GM23338 (cell line): ENCODE data around the gene TERB1.

Experiments
- CTCF ChIP-seq, 2 experiments: fragments of 200-600 bp in 1 of 2; sonication (generic) in 1 of 2; conservative IDR thresholded peaks; 2 replicates each; pipeline versions ENCODE4 v1.5.1 to v1.6.1; 2016 to 2017; ENCODE audit warnings: antibody characterized with exemption in 2 of 2, low read depth in 2 of 2, mild to moderate bottlenecking in 2 of 2, moderate library complexity in 1 of 2
- ETS1 ChIP-seq: IDR thresholded peaks from 2 replicates; pipeline ENCODE4 v1.6.1; 2016; ENCODE audit warnings: antibody characterized with exemption
- EZH2 ChIP-seq: fragments of 200-600 bp; sonication (generic); IDR thresholded peaks from one replicate; pipeline ENCODE4 v1.8.0; 2017; ENCODE audit warnings: antibody characterized with exemption, mild to moderate bottlenecking, low read depth; ENCODE audit not compliant: unreplicated experiment
- EZH2phosphoT487 ChIP-seq: fragments of 200-600 bp; sonication (generic); IDR thresholded peaks from one replicate; pipeline ENCODE4 v1.8.1; 2018; ENCODE audit warnings: antibody characterized with exemption; ENCODE audit not compliant: unreplicated experiment
- JUNB ChIP-seq: IDR thresholded peaks from one replicate; pipeline ENCODE4 v1.6.1; 2016; ENCODE audit warnings: antibody characterized with exemption; ENCODE audit not compliant: unreplicated experiment
- POLR2AphosphoS5 ChIP-seq: IDR thresholded peaks from 2 replicates; pipeline ENCODE4 v1.6.1; 2016; ENCODE audit warnings: antibody characterized with exemption, low read depth
- REST ChIP-seq: IDR thresholded peaks from one replicate; pipeline ENCODE4 v1.6.1; 2018; ENCODE audit warnings: antibody characterized with exemption; ENCODE audit not compliant: unreplicated experiment
- STAT1 ChIP-seq: IDR thresholded peaks from one replicate; pipeline ENCODE4 v1.6.1; 2016; ENCODE audit warnings: antibody characterized with exemption; ENCODE audit not compliant: unreplicated experiment
- ZNF114 ChIP-seq: fragments of 250-450 bp; sonication (Bioruptor Pico); IDR thresholded peaks from 2 replicates; pipeline ENCODE4 v1.5.0; 2020; ENCODE audit warnings: mild to moderate bottlenecking, moderate library complexity

- TF ChIP-seq CTCF (conservative IDR thresholded peaks at IDR 0.05; ENCODE audit: low read depth in 2 of 2) = no peak
- no peak for TF ChIP-seq POLR2AphosphoS5
- no peak for TF ChIP-seq REST
- TF ChIP-seq EZH2 = no peak
- TF ChIP-seq JUNB = no peak
- no peak for TF ChIP-seq EZH2phosphoT487
- no peak for TF ChIP-seq ZNF114 (CRISPR knock-in tag)
- TF ChIP-seq STAT1 = no peak
- no peak for TF ChIP-seq ETS1
These were observed 54.7 kb downstream of the TERB1 start for GRCh38 chr16:66746682-66747081.
